ENCODE data around the gene PDLIM7.

Gene PDLIM7

GRCh38 chr5:177474002-177474476, 23.4 kb downstream of the PDLIM7 start:
- H3K4me3 ChIP-seq (ENCODE audit: low read length) = no peak overlapping the region
- no peaks in the 10 kb centered on the region for H3K9me2 ChIP-seq (replicated peaks; ENCODE audit: insufficient read depth, low read length)
- no peaks in the 10 kb centered on the region for H3K4me1 ChIP-seq (ENCODE audit: low read length)
- H3K9ac ChIP-seq (ENCODE audit: low read length) = no peak overlapping the region
- H3K27ac ChIP-seq (ENCODE audit: low read length) = no peak overlapping the region
- H3K4me2 ChIP-seq (ENCODE audit: low read depth, low read length) = no peak overlapping the region
- H3F3A ChIP-seq (ENCODE audit: insufficient read depth, low read length) = no peaks in the 10 kb centered on the region
- H3K27me3 ChIP-seq (replicated peaks; ENCODE audit: insufficient read depth, low read length) = peaks cover 49% of the 10 kb centered on the region
- H2AFZ ChIP-seq (ENCODE audit: low read length) = no peak overlapping the region
- H4K20me1 ChIP-seq (ENCODE audit: insufficient read depth, low read length) = no peaks in the 10 kb centered on the region
- no peaks in the 10 kb centered on the region for H3K9me3 ChIP-seq (replicated peaks; ENCODE audit: insufficient read depth, low read length)
- no peak for DNase-seq
- TF ChIP-seq CTCF (IDR thresholded peaks at IDR 0.05; ENCODE audit: low read length) (no peak), EZH2phosphoT487 (IDR thresholded peaks at IDR 0.05; ENCODE audit: low read length) (no peak), EZH2 (optimal IDR thresholded peaks at IDR 0.05; ENCODE audit: low read depth, low read length) (no peak)
- H3K79me2 ChIP-seq (ENCODE audit: low read length) = no peaks in the 10 kb centered on the region
- no peaks in the 10 kb centered on the region for H3K36me3 ChIP-seq (replicated peaks; ENCODE audit: insufficient read depth, low read length)

GRCh38 chr5:177473443-177474001, 23.9 kb downstream of the PDLIM7 start, which contains the start of gene DBN1:
DBN1 (minus strand) TSS chr5:177473634; CDS start chr5:177473521, 113 bp downstream.
- Histone ChIP-seq H3K4me3 (ENCODE audit: low read length) (peak within 1 kb of the TSS; percentile 42), H2AFZ (ENCODE audit: low read length) (peak within 1 kb of the TSS; percentile 48; the same call in 1 of the 2 replicates), H3K9ac (ENCODE audit: low read length) (peak within 1 kb of the TSS; percentile 10; the same call in 1 of the 2 replicates)

GRCh38 chr5:177472460-177473442, 24.7 kb downstream of the PDLIM7 start:
- Histone ChIP-seq H3K4me1 (ENCODE audit: low read length) (no peaks in the 10 kb centered on the region), H3K9ac (ENCODE audit: low read length) (peak overlapping the region; percentile 10; the same call in 1 of the 2 replicates)

More at GRCh38 chr5:177473443-177474001, 23.9 kb downstream of the PDLIM7 start, which contains the start of gene DBN1:
- Histone ChIP-seq H3F3A (ENCODE audit: insufficient read depth, low read length) (no peaks in the 10 kb centered on the region), H3K4me1 (ENCODE audit: low read length) (no peaks in the 10 kb centered on the region), H3K9me3 (replicated peaks; ENCODE audit: insufficient read depth, low read length) (no peaks in the 10 kb centered on the region), H4K20me1 (ENCODE audit: insufficient read depth, low read length) (no peaks in the 10 kb centered on the region), H3K27me3 (replicated peaks; ENCODE audit: insufficient read depth, low read length) (peaks cover 55% of the 10 kb centered on the region), H3K79me2 (ENCODE audit: low read length) (no peaks in the 10 kb centered on the region), H3K27ac (ENCODE audit: low read length) (no peak within 1 kb of the TSS), H3K9me2 (replicated peaks; ENCODE audit: insufficient read depth, low read length) (no peaks in the 10 kb centered on the region), H3K4me2 (ENCODE audit: low read depth, low read length) (peak within 1 kb of the TSS; percentile 84), H3K36me3 (replicated peaks; ENCODE audit: insufficient read depth, low read length) (no peaks in the 10 kb centered on the region)
- TF ChIP-seq EZH2 (optimal IDR thresholded peaks at IDR 0.05; ENCODE audit: low read depth, low read length) (no peak), CTCF (IDR thresholded peaks at IDR 0.05; ENCODE audit: low read length) (no peak), EZH2phosphoT487 (IDR thresholded peaks at IDR 0.05; ENCODE audit: low read length) (no peak)
- no peak for DNase-seq

More at GRCh38 chr5:177472460-177473442, 24.7 kb downstream of the PDLIM7 start:
- peak overlapping the region; percentile 42 for H3K4me3 ChIP-seq (ENCODE audit: low read length)
- H3K27ac ChIP-seq (ENCODE audit: low read length) = no peak overlapping the region
- H3K4me2 ChIP-seq (ENCODE audit: low read depth, low read length) = peak overlapping the region; percentile 84
- no peaks in the 10 kb centered on the region for H3F3A ChIP-seq (ENCODE audit: insufficient read depth, low read length)
- H2AFZ ChIP-seq (ENCODE audit: low read length) = peak overlapping the region; percentile 48; the same call in 1 of the 2 replicates
- H3K79me2 ChIP-seq (ENCODE audit: low read length) = no peaks in the 10 kb centered on the region
- no peak for DNase-seq
- H4K20me1 ChIP-seq (ENCODE audit: insufficient read depth, low read length) = no peaks in the 10 kb centered on the region
- H3K27me3 ChIP-seq (replicated peaks; ENCODE audit: insufficient read depth, low read length) = peaks cover 60% of the 10 kb centered on the region
- TF ChIP-seq EZH2 (optimal IDR thresholded peaks at IDR 0.05; ENCODE audit: low read depth, low read length) (no peak), CTCF (IDR thresholded peaks at IDR 0.05; ENCODE audit: low read length) (no peak), EZH2phosphoT487 (IDR thresholded peaks at IDR 0.05; ENCODE audit: low read length) (no peak)
- no peaks in the 10 kb centered on the region for H3K36me3 ChIP-seq (replicated peaks; ENCODE audit: insufficient read depth, low read length)
- no peaks in the 10 kb centered on the region for H3K9me2 ChIP-seq (replicated peaks; ENCODE audit: insufficient read depth, low read length)
- H3K9me3 ChIP-seq (replicated peaks; ENCODE audit: insufficient read depth, low read length) = no peaks in the 10 kb centered on the region

All from MM.1S (cell line).